Measurements from ENCODE around the gene GALNT13.

The GALNT13 gene

DNA sequence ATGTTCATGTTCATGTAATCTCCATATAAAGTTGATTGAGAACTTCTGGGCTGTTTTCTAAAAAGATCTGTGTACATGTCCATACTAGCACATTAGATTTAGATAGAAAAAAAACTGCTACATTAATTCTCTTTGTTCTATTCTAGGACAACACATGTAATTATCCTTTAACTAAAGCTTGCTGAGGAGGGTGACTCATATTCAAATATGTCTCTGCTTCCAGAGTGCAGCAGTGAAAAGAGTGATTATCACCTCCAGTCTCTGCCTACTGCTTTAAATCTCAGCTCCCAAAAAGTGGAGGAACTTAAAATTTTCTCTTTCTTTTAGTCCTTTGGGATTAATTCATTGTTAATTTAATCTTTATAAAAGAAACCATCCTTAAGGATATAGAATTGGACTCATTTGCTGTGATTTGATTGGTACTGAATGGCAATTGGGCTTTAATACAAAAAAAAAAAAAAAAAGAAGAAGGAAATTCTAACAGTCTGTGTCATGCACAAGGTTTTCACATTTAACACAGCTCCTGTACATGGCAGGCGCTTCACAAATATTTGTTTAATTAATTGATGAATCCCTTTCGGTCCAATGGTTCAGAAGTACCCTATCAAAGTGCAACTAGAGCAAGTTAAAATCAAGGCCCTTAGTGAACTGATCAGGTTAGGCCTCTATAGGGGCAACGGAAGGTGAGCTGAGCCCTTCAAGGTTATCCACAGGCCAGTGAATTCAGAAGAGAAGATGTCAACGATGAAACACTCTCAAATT, 612.8 kb downstream of the GALNT13 start:
- no peak for DNase-seq (ENCODE audit: low spot score)

DNA sequence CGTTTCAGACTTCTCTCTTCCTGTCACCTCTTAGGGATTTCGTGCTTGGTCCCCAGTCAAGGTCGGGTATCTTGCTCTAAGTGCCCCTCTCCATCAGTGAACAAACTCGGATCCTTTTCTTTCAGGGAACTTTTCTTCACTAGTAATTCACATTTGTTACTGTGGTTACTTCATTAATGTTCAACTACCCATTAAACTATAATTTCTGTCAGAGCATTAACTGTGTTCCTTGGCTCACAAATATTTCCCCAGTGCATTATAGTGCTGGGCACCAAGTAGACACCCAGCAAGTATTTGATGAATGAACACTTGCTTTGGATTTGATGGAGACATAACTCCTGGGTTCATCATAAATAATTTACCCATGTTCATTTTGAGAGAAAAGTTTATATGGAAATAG, 617.1 kb downstream of the GALNT13 start:
- no peak for DNase-seq (ENCODE audit: low spot score)

DNA sequence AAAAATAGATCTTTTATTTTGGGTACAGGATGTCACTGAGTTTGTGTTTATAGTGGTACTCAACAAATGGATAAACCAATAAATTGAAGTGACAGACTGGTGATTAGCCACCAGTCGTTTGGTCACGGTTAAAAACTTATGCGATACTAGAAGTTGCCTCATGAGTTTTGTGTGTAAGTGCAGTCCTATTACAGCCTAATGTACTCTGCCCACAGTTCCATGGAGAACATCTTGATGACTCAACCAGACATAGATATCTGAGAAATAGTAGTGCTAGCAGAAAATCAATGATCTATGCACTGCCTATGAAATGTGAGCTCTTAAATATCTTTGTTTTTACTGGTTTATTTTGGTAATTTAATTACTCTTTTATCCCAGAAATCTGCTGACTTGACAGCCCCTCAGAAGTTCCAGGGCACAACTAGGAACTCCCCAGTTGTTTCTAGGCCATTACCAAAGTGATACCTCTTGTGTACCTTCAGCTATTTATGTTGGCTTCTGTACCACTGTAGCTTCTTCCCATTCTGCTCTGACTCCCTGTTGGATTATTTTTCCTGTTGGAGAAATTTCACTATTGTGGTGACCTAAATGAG, 617.6 kb downstream of the GALNT13 start:
- DNase-seq (ENCODE audit: low spot score) = no peak

DNA sequence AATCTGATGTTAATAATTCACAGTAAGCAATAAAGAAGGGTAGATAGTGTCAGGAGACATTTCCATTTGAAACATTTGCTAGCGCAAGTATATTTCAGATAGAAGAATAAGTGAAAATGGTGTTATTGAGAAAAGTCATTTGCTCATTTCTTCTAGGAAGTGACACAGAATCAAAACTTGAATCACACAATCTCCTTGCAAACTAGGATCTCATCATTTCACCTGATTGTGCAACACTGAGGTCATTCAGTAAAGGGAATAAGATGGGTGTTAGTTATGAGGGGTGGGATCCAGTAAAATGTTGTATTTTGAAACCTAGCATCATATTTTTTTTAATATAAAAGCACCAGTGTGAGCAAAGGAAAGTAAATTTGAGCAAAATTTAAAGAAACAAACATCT, 618.8 kb downstream of the GALNT13 start:
- DNase-seq (ENCODE audit: low spot score) = no peak

DNA sequence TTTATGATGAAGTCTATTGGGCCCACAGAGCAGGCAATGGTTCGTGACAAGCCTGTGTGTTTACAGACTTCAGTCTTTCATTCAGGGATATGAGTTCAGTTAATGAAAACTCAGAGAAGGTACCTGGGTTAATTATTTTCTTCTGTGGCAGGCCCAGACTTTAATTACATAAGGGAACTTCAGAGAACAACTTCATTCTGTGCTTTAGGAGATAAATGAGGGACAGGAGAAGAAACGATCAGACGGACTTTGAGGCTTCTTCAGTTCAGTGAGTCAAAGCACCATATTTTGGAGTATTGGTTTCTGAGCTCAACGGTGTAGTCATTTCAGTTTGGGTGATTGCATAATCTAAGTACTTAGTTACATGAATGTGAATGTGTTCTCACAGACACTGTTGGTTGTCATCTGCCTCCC, 623.7 kb downstream of the GALNT13 start:
- DNase-seq (ENCODE audit: low spot score) = no peak

DNA sequence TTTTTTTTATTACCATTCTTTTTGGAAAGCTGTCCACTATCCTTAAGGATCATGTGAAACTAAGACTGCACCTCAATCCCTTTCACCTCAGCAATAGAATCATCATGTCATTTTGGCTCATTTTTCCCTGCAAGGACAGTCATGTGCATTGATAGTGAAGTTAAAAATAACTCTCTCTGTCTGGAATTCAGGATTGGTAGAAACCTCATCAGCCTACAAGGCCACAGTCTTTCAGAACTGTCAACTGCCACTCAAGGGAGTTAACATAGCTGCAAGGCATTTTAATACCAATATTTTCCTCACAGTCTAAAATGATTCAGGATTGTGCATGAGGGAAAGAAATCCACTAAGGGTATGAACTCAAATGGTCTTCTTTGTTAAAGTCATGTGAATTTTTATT, 625.3 kb downstream of the GALNT13 start:
- no peak for DNase-seq (ENCODE audit: low spot score)

All from ecto neural progenitor cell (in vitro differentiated cells).